GM19193 (cell line): ENCODE results near the gene KIAA0232.

Source experiments
- POLR2A ChIP-seq: IDR thresholded peaks from 4 replicates; pipeline ENCODE4 v1.6.1; 2011; ENCODE audit not compliant: insufficient read depth, insufficient read length; ENCODE audit errors: extremely low read depth

KIAA0232 gene

DNA sequence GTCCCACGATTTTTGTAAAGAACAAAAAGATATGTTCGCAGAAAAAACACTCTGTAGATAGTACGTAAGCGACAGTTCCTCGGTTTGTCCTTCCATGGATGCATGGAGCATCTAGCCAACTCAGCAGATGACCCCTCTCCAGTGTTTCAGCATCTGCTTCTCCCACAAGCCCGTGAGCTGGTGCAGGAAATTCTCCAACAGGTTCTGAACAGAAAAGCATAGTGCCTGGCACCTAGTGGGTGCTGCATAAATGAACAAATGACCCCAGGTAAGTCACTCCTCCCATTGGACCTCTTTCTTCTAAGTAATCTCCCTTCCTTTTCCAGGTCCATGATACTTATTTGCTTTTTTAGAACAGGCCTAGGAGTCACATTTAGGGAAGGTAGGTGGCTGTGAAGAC is 966 bp upstream of the KIAA0232 start:
- TF ChIP-seq POLR2A: no peak

DNA sequence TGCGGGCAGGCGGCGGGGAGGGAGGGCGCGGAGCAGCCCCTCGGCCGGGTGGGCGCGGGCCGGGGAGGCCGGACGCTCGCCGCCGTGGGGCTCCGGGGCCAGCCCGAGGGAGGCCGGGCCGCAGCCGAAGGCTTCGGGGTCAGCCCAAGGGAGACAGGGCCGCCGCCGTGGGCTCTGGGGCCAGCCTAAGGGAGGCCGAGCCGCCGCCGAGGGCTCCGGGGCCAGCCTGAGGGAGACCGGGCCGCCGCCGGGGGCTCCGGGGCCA is 251 bp downstream of the KIAA0232 start:
- TF ChIP-seq POLR2A: no peak

DNA sequence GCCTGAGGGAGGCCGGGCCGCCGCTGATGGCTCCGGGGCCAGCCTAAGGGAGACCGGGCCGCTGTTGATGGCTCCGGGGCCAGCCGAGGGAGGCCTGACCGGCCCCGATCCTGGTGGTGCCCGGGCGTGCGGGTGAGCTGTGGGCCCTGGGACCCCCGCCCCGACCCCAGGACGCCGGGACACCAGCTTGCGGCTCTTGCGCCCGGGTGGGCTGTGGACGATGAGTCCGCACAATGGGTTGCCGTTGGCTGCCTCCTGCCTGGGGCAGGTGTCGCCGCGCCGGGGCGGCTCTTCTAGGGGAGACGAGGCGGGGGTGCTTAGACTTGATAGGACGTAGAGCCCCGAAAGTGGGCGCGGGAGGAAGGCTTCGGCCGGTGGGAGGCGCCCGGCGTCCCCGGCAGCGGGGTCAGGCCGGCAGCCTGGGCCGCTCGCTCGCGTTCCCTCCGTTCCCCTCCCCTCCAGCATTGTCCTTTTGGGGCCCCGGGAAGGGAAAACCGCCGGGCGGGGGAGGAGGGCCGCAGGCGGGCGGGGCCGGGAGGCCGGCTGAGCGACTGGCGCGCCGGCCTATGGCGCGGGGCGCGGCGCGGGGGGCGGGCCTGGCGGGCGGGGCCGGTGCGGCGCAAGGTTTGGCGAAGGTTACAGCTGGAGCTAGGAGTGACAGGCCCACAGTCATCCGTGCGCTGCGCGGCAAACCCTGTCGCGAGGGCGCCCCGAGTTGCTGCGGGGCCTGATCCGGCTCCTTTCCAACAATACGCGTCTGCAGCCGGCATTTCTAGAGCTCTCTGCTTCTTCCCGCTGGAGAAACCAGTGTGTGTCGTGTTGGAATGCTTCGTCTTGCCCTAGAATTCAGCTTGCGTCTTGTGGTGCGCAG is 819 bp downstream of the KIAA0232 start:
- peak; percentile 35 for TF ChIP-seq POLR2A

DNA sequence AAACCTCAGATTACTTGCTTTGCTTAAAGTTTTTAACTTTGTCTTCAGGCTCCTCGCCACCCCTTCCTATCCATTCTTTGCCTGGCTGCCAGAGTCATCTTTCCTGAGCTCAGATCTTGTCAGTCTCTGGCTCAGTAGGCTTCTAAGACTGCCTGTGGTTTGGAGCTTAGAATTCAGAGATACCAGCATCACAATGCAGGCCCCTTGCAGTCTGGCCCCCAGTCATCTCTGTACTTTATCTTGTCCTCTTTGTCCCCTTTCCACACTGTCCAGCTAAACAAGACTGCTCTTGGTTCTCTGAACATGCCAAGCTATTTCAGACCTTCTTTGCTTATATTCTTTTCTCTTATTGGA is 3.0 kb downstream of the KIAA0232 start:
- TF ChIP-seq POLR2A: no peak

DNA sequence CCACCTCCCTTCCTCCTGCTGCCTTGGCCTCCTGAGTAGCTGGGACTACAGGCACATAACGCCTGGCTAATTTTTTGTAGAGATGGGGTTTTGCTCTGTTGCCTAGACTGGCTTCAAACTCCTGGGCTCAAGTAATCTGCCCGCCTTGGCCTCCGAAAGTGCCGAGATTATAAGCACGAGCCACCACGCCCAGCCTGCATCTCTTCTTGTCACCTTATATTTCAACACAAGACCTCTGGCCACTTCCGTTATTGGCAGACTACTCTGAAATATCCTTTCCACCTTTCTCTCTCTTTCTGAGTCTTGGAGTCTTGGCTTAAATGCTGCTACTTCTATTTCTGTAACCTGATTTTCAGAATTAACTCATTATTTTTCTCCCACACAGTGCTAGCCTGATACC is 5.6 kb downstream of the KIAA0232 start:
- no peak for TF ChIP-seq POLR2A

DNA sequence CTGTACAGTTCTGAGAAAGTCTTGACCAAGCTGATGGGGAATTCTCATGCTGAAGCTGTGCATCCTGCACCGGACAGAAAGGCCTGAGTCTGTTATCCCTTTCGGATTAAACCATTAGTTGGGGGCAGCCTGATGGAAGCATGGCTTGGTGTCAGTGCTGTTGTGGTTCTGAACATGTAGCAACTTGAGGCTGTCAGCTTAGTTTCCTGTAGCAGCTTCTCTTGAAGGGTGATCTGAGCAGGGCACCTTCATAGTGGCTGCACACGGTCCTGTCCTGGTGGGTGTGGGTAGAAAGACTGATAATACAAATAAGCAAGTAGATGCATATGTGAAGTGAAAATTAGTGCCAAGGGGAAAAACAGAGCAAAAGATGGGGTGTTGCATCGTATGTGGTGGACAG is 11.7 kb downstream of the KIAA0232 start:
- TF ChIP-seq POLR2A: no peak

DNA sequence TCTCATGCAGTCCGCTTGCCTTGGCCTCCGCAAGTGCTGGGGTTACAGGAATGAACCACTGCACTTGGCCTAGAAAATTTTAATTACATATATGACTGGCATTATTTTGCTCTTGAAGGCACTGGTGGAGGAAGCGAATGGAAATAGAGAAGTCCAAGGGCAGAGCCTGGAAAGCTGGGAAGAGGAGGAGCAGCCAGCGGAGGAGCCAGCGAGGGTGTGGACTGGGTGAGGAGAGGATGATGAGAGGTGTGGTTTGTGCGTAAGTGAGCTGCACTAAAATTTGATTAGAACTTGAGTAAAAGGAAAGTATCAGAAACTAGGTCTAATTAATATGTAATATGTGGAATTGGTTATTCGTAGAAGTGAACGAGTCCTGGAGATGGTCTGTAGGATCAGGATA is 13.3 kb downstream of the KIAA0232 start:
- no peak for TF ChIP-seq POLR2A

DNA sequence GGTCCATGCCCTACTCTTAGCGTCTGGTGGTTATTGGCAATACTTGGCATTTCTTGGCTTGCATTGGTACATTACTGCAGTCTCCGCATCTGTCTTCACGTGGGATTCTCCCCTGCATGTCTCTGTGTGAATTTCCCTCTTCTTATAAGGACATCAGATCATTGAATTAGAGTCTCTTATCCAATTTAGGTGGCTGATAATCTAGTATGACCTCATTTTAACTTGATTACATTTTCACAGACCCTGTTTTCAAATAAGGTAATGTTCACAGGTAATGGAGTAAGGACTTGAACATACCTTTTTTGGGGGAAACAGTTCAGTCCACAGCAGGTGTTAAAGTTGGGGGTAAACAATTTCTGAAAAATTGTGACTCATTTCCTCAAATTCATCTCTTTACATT is 16.6 kb downstream of the KIAA0232 start:
- no peak for TF ChIP-seq POLR2A

DNA sequence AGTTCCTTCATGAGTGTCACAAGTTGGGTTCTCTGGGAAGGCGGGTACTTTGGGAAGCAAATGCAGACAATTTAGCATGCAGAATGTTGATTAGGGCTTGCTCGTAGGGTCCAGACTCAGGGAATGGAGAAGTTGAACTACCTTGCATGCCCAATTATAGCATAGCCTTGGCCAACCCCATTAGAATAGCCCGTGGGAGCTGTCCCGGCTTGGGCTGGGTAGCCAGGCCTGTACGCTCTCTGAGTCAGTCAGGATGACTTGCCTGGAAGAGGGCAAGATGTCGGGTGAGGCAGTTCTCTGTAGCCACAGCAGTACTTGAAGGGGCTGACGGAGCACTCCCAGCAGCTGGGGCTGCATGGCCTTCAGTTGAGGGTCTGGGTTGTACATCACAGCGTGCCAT is 19.5 kb downstream of the KIAA0232 start:
- TF ChIP-seq POLR2A: no peak

DNA sequence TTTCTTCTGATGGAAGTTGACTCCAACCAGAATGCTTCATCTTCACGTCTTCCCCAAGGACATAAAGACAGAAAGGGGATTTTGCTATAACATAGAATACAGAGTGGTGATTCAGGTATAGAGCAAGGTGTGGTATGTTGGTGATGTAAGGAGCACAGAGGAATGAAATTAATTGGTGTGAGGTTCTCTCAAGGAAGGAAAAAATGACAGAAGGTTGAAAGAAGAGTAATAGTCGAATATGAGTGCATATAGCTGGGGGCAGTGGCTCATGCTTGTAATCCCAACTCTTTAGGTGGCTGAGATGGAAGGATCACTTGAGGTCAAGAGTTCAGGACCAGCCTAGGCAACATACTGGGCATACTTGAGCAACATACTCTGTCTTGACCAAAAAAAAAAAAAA is 20.1 kb downstream of the KIAA0232 start:
- TF ChIP-seq POLR2A: no peak

DNA sequence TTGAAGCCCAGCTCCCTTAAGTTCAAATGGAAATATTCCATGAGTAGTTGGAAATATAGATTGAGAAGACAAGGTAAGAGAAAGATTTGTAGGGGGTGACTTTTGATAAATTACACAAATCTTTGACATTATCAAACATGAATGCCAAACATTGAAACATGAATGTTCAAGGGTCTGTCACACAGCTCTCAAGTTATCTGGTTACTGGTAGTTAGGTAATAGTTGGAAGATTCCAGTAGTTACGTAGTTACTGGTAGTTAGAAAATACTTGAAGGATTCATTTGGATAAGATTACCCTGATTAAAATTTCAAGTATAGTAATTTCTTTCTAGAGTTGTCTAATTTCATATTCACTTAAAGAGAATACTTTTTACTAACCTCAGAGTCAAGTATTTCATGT is 20.7 kb downstream of the KIAA0232 start:
- TF ChIP-seq POLR2A: no peak

DNA sequence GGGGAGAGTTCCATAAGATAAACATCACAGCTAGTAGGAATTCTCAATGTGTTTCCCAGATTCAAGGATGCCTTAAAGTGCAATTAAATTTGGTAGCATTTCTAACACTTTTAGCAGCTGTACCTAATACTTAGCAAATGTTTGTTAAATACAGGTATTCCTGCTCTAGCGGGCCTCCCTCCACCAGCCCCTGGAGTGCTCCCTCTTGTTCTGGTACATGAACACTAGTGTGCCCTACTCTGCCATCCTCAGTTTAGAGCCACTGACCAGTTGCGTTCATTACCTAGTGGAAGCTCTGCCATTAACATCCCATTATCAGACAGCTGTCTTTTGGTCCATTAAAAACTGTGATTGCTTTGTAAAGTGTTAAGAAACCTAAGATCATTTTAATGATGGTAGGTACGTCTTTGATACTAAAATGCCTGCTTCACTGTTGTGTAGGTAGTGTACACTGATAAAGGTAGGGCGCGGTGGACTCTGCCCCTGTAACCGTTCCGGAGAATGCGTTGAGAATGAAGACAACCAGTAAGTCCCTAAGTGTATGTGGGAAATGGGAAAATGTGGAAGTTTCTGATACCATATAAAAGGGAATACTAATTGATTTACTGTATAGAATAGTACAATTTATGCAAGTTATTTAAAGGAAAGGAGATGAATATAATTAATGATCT is 21.7 kb downstream of the KIAA0232 start:
- TF ChIP-seq POLR2A: no peak

DNA sequence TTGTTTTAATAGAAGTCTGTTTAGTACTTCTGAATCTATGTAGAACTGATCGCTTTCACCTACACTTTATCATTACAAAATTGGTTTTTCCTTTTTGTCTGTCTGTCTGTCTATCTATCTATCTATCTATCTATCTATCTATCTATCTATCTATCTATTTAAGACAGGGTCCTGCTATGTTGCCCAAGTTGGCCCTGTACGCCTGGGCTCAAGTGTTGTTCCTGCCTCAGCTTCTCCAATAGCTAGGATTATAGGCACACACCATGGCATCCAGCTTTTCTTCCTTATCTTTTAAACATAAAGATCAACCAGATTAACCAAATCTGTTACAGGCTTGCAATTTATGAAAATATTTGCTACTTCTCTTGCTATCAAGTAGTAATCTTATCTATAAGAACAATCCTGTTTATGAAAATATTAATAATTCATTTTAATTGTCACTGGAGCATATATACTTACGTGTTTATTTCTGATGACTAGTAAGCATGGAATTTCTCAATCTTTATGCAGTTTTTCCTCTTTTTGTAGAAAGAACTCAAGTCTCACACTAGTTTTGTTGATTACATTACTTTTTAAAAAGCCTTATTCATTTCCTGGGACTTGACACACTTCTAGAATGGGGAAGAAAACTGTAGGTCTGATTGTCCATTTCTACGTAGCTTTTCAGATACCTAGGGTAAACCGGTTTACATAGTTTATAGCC is 24.5 kb downstream of the KIAA0232 start:
- no peak for TF ChIP-seq POLR2A

DNA sequence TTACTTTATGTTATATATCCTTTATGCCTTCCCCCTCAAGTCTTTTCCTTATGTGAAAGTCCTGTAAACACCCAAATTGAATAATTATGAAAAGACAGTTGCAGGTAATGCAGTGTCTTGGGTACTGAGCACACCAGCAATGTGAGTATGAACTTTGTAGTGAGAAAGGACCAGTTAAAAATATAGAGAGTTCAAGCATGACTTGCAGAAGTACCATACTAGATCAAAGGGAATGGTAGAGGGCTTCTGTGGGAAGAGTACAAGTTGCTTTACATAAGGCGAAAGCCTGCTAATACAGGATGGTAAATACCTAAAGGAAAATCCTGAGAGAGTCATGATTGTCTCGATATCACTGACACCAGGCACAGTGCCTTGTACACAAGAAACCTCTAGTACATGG is 25.7 kb downstream of the KIAA0232 start:
- no peak for TF ChIP-seq POLR2A

DNA sequence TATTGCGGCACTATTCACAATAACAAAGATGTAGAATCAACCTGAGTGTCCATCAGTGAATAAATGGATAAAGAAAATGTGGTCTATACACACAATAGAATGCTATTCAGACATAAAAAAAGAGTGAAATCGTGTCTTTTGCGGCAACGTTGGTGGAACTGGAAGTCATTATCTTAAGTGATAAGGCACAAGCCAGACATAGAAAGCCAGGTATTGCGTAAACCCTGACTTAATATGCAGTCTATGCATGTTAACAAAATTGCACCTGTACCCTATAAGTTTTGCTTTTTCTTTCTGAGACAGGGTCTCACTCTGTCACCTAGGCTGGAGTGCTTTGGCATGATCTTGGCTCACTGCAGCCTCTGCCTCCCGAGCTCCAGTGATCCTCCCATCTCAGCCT is 28.6 kb downstream of the KIAA0232 start:
- no peak for TF ChIP-seq POLR2A

DNA sequence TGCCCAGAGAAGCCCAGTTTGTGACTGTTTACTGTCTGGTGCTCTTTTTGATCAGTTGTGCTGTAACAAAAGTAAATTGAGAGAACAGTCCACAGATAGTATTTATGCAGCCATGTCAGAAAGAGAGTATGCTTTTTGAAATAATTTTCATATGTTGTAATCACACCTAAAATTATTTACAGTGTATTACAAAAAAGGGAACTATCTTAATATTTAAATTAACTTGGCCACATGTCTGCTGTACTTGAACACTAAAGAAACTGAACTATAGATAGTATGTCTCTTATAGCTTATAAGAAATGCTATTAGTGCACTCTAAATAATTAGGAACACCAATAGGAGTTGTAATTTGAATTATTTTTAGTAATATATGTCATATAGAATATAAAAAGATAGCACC is 30.2 kb downstream of the KIAA0232 start:
- TF ChIP-seq POLR2A: no peak
